HG02623 (cell line): ENCODE results near the gene GCNT1.
A peak's percentile ranks its signal among the peaks of the same experiment; 100 is the strongest.
"Not testable (repeated sequence)": the region's sequence is repeated elsewhere in the genome, so short reads cannot be mapped to it uniquely, and the experiment has no call there.

Experiments used
- ATAC-seq: cut with Tn5 transposase; IDR thresholded peaks from one replicate; pipeline ENCODE4 v1.9.1; 2021; ENCODE audit warnings: moderate library complexity; ENCODE audit not compliant: unreplicated experiment

GCNT1 gene

DNA sequence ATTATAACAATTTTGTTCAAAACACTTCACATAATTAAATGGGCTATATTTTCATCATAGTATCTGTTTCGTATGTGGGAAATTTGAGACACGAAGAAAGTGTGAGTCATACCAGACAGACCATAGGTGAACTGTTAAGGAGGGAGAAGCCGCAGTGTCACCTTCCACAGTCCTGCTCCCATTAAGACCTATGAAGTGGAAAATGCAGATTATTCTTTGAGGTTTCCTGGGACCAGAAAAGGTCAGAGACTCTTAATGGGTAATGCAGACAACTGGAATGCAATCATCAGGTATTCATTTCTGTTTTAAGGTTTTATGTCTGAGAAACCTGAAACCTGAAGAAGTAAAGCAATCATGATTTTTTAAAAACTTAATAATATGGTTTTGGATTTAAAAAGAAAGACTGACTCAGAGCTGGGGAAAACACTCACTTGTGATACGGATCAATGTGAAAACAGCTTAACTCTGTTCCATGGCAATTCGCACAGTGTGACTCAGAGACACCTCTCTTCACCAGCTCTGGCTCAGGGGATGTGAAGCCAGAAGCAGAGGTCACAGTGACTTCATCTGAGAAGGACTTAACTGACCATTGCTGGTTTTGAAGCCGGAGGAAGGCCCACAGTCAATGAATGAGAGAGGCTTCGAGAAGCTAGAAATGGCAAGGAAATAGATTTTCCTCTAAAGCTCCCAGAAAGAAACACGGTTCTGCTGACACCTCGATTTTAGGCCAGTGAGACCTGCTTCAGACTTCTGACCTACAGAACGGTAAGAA lies 17.2 kb upstream of the GCNT1 start:
- peak; percentile 46 for ATAC-seq

DNA sequence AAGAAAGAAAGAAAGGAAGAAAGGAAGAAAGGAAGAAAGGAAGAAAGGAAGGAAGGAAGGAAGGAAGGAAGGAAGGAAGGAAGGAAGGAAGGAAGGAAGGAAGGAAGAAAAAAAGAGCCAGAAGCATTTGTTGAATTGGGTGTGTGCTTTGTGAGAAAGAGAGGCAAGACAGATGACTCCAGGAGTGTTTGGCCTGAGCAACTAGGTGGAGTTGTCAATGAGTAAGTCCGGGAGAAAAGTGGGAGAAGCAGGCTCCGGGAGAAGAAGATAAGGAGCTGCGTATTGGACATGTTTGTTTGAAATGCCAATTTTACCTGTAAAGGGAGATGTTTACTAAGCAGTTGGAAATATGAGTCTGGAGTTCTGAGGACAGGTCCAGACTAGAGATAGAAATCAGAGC lies 15.1 kb upstream of the GCNT1 start:
- ATAC-seq, result no peak

DNA sequence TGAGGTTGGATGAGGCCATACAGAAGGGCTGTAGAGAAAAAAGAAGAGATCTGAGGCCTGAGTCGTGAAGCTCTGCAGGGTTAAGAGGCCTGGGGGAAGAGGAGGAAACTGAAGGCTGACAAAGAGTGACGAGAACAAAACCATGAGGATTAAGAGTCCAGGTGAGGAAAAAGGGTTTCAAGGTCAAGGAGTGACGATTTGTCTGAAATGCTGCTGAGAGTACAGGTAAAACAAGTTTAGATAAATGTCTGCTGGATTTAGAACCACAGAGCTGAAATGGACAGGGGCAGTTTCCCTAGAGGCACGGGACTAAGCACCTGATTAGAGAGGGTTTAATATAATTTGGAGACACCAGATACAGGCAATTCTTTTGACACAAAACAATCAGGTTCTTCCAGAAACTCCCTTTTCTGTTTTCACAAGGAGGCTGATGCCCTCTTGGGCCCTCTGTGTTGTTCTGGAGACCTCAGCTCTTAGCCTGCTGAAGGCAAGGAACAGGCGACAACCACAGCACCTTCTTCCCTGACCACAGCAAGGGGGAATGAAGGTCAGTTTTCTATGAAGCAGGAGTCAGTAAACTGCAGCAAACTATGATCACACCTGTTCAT lies 14.6 kb upstream of the GCNT1 start:
- ATAC-seq, result no peak

DNA sequence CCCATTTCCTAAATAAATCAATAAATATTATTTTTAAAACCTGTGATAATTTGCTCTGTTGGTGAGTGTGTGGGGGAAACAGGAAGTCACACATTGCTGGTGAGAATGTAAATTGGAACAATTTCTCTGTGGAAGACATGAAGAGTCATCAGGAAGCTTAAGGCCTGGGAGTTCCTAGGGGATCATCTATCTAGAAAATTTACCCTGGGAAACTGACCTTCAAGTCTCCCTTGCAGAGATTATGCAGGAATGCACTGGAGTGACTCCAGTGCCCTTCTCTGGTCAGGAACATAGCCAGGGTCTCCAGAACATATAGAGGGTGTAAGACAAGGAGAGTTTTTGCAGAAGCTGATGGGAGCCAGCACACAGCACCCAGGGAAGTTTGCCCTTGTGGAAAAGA lies 13.0 kb upstream of the GCNT1 start:
- ATAC-seq, result no peak

DNA sequence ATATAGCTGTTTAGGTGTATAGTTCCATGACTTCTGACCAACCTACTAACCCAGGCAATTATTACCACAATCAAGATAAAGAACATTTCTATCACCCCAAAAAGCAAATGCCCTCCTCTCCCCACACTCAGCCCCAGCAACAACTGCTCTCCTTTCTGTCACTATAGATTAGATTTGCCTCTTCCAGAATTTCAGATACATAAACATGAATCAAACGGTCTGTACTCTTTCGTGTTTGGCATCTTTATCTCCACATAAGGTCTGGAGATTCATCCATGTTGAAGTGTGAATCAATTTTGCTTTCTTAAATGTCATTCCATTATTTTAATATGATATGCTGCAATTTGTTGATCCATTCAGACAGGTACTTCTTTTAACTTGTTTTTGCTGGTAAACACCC lies 10.5 kb upstream of the GCNT1 start:
- ATAC-seq, result no peak

DNA sequence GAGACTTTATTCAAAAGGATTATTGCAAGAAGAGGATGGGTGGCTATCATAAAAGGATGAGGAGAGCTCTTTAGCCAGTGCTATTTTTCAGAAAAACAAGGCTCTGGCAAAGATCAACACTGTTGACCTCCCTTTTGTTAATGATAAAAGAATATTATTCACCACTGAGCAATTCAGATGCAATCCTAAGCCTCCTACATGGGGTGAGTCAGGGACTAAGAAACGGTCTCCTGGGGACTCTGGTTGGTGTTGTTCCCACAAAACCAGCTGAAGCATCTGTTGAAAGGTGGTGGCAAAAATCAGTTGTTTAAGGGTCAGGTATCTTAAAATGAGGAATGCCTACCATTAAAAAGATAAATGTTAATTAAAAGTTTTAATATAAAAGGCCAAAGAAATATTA lies 7.7 kb upstream of the GCNT1 start:
- ATAC-seq, result no peak

DNA sequence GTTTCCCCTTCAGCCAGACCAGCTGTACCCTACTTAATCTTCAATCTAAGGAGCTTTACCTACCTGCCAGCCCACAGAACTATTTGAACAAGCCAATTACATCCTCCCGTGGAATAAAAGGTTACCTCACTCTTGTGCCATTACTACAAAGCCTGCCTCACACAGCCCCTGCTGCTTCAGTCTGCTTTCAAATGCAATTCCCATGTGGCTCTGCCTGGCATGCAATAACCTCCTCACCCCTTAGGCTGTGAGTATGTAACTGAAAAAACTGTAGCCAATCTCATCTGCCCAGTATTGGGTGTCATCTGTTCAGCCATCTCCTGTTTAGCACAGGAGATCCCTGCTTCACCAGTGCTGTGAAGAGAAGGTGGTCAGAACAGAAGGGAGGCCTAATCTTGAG lies 6.1 kb upstream of the GCNT1 start:
- no peak for ATAC-seq

DNA sequence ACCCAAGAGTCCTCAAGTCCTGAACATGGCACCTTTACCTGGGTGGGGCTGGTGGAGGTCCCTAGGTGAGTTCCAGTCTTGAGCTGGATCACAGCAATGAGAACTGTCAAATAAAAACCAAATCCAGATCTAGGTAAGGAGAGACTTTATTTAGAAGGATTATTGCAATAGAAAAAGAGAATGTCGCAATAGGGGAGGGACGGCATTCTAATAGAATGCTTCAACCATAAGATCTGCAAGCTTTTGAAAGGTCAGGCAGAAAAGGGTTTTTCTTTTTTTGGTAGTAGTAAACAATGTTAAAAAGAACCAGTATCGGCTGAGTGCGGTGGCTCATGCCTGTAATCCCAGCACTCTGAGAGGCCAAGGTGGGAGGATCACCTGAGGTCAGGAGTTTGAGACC lies 5.2 kb upstream of the GCNT1 start:
- ATAC-seq, result no peak

DNA sequence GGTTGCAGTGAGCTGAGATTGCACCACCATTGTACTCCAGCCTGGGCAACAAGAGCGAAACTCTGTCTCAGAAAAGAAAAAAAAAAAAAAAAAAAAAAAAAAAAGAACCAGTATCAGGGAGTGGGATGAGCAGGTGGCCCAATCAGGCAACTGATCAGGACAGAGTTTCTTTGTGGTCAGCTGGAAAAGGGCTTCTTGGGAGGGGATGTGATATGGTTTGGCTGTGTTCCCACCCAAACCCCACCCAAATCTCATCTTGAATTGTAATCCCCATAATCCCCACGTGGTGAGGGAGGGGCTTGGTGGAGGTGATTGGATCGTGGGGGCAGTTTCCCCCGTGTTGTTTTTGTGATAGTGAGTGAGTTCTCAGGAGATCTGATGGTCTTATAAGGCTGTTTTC lies 4.7 kb upstream of the GCNT1 start:
- ATAC-seq, result no peak

DNA sequence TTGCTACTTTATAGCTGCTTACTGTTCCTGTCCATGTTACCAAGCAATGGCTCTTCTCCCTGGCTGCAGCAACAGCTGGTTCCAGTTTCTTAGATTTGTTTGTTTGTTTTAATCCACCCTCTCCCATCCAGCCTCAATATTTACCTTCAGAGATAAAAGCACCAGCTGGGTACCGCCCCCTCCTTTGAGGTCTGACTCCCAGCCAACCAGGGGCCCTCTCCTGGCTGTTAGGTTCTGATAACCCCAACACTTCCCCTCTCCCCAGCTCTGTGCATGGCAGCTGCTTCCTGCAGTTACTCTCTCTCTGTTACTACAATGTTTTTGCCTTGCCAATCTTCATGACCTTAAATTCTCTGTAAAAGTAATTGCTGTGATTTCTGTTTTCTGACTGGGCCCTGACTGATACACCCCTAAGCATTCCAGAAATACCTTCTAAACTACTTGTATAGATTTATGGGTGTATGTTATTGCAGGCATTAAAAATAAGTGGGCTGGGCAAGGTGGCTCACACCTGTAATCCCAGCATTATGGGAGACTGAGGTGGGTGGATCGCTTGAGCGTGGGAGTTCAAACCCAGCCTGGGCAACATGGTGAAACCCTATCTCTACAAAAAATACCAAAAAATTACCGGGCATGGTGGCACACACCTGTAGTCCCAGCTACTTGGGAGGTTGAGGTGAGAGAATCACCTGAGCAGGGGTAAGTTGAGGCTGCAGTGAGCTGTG lies 2.6 kb upstream of the GCNT1 start:
- ATAC-seq, result no peak

DNA sequence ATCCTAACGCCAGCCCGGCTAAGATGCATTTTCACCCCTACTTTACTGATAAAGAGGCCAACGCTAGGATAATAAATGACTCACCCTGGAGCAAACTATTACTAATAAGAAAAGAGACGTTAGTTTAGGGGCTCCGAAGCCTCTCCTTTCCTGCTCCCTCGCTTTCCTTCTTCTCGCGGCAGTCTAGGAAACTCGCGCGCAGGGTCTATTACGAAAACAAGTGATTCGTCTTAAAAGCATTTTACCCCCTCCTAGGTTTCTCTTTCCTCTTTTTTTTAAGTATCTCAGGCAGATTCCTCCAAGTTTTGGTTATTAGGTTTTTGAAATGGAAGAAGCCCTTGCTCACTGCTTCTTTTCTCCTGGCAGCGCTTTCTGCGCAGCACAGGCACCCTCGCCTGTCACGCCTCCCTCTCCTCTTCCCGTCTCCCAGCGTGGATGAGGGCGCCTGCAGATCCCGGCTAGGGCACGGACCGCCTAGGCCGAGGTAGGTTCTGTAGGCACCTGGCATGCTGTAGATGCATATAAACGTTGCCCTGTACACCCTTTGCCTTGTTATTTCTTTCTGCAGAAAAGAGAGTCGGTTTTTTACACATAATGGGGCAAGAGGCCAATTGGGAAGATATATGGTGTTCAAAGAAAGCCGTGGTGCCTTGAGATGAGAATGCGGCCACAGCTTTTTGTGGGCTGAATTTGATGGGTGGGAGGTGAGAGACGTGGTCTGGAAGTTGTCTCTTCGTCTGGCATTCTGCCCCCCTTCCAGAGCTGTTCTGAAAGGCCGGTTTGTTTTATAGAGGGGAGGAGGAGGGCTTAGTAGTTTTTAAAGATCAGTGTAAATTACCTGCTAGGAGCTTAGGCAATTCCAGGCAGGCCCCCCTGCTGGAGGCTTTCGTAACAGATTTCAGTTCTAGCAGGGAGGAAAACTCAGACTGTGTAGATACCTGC lies 983 bp downstream of the GCNT1 start:
- no peak for ATAC-seq

DNA sequence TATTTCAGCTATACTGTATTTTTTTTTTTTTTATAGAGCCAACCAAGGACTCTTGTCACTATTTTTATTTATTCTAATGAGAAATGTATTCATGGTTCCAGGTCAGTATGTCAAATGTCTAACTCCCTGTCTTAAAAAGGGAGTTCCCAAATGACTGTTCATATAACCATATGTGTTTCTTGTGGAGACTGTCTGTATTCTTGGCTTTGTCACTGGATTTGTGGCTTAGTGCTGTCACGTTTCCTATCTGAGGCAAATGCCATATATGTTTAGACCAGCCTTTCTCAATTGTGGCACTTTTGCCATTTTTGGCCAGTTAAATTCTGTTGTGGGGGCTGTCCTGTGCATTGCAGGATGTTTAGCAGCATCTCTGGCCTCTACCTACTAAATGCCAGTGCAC lies 3.1 kb downstream of the GCNT1 start:
- ATAC-seq, result no peak

DNA sequence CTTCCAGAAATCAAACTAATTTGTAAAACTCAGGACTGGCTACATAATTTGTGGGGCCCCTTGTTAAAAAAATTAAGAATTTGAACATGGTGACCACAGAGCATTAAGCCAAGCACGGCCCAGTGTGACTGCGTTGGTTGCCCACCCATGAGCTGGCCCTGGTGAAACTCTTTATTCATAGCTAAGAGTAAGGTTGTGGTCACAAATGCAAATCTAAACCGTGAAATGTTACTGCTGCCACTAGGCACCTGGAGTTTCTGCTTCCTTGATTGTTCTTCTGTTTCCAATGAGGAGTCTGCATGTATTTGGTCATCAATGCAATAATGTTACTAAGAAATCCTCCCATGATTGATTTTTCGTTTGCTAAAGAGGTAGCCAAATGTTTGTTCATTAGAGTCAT lies 4.2 kb downstream of the GCNT1 start:
- peak; percentile 53 for ATAC-seq

DNA sequence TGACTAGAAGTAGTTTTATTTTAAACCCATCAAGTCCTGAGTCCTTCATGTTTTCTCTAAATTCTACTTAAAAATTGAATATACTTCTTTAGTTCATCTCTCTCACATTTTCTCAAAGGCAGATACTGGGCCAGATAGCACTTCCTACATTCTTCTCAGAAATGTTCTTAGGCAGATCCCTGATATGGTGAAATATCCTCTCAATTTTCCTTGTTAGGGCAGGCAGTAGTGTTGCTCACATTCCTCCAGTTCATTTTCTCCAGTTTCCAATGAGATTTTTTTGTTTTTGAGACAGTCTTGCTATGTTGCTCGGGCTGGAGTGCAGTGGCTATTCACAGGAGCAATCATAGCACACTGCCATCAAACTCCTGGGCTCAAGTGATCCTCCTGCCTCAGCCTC lies 5.7 kb downstream of the GCNT1 start:
- no peak for ATAC-seq

DNA sequence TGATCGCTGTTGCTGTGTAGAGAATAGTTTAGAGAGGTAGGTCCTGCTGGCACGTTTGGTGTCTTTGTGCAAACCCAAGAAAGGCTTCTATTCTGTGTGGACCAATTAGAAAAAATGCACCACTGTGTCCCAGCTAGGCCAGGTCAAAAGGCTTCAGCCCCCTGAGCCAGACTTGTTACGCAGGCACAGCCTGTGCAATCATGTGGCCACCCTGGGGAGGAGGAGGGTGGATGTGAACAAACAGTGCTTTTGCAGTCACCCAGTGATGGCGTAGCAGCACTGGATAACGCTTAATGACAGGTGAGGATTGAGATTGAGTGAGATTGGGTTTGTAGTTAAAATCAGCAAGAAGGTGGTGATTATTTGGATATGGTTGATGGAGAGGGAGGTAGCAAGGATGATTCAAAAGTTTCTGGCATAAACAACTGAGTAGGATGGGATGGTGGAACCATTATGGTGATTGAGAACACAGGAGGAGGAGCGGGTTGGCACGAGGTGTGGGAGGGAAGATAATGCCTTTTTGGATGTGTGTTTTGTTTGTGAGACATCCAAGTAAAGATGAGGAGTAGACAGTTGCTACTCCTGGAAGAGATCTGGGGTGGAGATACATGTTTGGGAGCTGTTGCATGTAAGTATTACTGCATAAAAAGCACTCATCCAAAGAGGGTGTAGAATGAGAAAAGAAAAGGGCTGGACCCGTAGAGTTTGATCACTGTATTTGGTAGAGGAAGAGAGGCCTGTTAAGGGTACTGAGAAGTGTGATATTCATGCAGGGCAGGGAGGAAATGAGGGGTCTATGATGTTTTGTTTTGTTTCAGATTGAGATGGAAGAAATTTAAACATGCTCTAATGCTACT lies 6.7 kb downstream of the GCNT1 start:
- no peak for ATAC-seq

DNA sequence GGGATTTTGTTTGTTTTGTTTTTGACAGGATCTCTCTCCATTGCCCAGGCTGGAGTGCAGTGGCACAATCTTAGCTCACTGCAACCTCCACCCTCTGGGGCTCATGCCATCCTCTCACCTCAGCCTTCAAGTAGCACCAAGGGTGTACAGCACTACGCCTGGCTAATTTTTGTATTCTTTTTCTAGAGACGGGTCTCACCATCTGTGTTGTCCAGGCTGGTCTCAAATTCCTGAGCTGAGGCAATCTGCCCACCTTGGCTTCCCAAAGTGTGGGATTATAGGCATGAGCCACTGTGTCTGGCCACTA lies 7.3 kb downstream of the GCNT1 start:
- no peak for ATAC-seq

DNA sequence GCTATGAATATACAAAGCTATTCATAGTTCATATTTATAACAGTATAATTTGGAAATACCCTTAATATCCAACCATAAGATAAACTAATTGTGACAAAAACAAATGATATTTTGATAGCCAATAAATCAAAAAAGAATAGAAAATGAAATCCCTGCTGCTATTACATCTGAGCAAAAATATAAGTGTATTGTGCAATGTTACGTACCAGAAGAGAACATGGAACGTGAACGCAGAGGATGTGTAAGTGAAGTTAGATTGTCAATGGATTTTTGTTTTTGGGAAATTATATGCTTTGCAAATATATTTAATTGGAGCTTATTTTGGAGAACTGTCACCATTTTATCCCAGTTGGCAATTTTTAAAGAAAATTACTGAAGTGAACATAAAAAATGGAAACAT lies 15.4 kb downstream of the GCNT1 start:
- no peak for ATAC-seq

DNA sequence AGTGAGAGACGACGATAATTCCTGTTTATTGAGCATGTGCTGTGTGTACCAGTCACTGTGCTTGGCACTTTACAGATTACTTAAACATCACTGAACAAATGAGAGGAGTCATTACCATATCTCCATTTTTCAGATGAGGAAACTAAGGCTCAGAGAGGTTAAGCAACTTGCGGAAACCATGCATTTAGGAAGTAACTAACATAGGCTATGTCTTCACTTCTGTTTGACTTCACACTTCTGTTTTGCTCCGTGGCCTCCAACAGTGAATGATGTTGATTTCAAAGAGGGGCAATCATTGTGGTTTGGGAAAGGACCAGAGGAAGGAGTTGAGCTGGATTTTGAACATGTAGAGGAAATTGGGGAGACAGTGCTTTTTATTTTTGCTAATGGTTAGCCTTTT lies 16.7 kb downstream of the GCNT1 start:
- no peak for ATAC-seq

DNA sequence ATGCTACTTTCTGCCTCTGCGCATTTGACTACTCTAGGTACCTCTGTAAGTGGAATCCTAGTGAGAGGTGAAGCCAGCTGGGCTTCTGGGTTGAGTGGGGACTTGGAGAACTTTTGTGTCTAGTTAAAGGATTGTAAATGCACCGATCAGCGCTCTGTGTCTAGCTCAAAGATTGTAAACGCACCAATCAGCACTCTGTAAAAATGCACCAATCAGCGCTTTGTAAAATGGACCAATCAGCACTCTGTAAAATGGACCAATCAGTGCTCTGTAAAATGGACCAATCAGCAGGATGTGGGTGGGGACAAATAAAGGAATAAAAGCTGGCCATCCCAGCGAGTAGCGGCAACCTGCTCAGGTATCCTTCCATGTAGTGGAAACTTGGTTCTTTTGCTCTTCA lies 18.8 kb downstream of the GCNT1 start:
- not testable (repeated sequence) for ATAC-seq

DNA sequence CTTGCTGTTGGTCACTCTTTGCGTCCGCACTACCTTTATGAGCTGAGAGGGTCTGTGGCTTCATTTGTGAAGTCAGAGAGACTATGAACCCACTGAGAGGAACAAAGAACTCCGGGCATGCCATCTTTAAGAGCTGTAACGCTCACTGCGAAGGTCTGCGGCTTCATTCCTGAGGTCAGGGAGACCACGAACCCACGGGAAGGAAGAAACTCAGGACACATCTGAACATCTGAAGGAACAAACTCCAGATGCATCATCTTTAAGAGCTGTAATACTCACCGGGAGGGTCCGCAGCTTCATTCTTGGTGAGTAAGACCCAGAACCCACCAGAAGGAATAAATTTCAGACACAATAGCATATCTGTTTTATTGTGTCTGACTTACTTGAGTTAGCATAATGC lies 19.2 kb downstream of the GCNT1 start:
- no peak for ATAC-seq
